Astrocyte (in vitro differentiated cells and primary cell): ENCODE measurements around the gene SOX21. TPM values are rescaled to one million over a fixed set of nuclear protein-coding genes. Genes with fewer than 3 reads are reported as not detected.

ENCODE experiments used
- total RNA-seq: library from RNA; stranded (reverse); gene quantifications from 2 replicates; pipeline ENCODE4 v1.2.1, GENCODE V29; 2021

The SOX21 gene
- total RNA-seq, 1 donor from 2014 or later: 0.77 TPM

Other genes starting within 250 kb of the SOX21 start
- 0.05 TPM in 1 of 2 replicates, not detected in the other for gene DCT, start 232.9 kb downstream of the SOX21 start, total RNA-seq
- gene TGDS, start 116.4 kb downstream of the SOX21 start, total RNA-seq: 11.5 and 11.7 TPM in 2 replicates
- gene GPR180, start 110.7 kb downstream of the SOX21 start, total RNA-seq: 10.0 and 10.5 TPM in 2 replicates